ENCODE measurements around the gene ARAP2. TPM values are rescaled to one million over a fixed set of nuclear protein-coding genes. Genes with fewer than 3 reads are reported as not detected.

ARAP2 gene
- total and polyA plus RNA-seq, 2 of the 13 experiments (the other 11 are each of a cell fraction or from before 2014, with no cell fraction given) = 0.37 to 1.4 TPM

DNA sequence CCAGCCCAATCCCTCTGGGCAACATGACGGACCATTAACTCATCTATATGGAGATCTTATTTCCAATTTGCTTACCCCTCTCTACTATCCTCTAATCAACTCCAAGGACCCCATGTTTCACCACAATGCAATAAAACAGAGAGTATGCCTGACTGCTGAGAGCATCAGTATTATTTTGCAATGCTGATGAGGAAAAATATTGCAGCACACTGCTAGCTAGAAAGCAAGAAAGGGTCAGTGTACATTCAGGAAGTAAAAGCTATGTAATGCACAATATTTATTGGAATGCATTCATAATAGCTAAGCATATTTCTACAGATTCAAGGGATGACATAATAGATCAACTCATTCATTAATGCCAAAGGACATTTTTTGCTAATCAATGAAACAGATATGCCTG lies 33.2 kb downstream of the ARAP2 start:
- H3K27me3 ChIP-seq (ENCODE audit: control insufficient read depth in 1 of 2, insufficient read depth in 2 of 2, low read length in 2 of 2) = no peaks in the 10 kb centered on the region
- in situ Hi-C loops (cut with HindIII; ENCODE audit: extremely low pct_ligation_motif_present, low pct_unique_long_range_greater_than_20kb) (no loop called here), intact Hi-C loops (cut with micrococcal nuclease; ENCODE audit: unreplicated experiment) (loop anchor here (1.0 kb wide), 1 partner anchor 33 kb away; the partner anchor contains the start of gene ARAP2)
- whole genome bisulfite sequencing (ENCODE audit: low lambda C conversion rate) = 48% methylated on average over 1 of the region's 1 CpG
- no peaks in the 10 kb centered on the region for H3K9me3 ChIP-seq (ENCODE audit: low read length)
- H3K9ac ChIP-seq (ENCODE audit: insufficient read depth, low read depth, low read length) = no peak overlapping the region
- no peaks in the 10 kb centered on the region for H3K79me2 ChIP-seq (ENCODE audit: insufficient read depth, low read length)
- no peak overlapping the region for H3K4me3 ChIP-seq (replicated peaks in 1 of 3; ENCODE audit: insufficient read depth in 1 of 3, low read depth in 2 of 3, low read length in 3 of 3)
- H3K4me2 ChIP-seq (ENCODE audit: low read depth, low read length) = no peak overlapping the region
- FAIRE-seq (no peak), DNase-seq (ENCODE audit: low spot score) (no peak), ATAC-seq (no peak)
- BruUV-seq (replicated peaks) = no TSS peak
- H3K36me3 ChIP-seq (replicated peaks in 1 of 2; ENCODE audit: control insufficient read depth in 1 of 2, insufficient read depth in 2 of 2, low read length in 2 of 2) = no peaks in the 10 kb centered on the region
- no peaks in the 10 kb centered on the region for H4K20me1 ChIP-seq (ENCODE audit: insufficient read depth, low read length)
- no peak overlapping the region for H3K27ac ChIP-seq (ENCODE audit: extremely low read length, insufficient read depth, low read length)
- no peak overlapping the region for H2AFZ ChIP-seq (ENCODE audit: low read length)
- CTCF ChIA-PET (ENCODE audit: low intra/inter-chr PET ratio, low total read pairs) = no interaction called here
- H3K4me1 ChIP-seq (ENCODE audit: insufficient read depth, low read length) = no peaks in the 10 kb centered on the region
- POLR2A ChIA-PET = no interaction called here
- TF ChIP-seq NR3C1 (CRISPR knock-in tag; IDR thresholded peaks at IDR 0.05) = no peak
- no peak for TF ChIP-seq ZNF546 (CRISPR knock-in tag; conservative IDR thresholded peaks at IDR 0.05)
- TF ChIP-seq ZNF644 (CRISPR knock-in tag; IDR thresholded peaks at IDR 0.05; ENCODE audit: low read depth) = no peak
- TF ChIP-seq ARID2 (CRISPR knock-in tag; IDR thresholded peaks at IDR 0.05; ENCODE audit: borderline replicate concordance) = no peak
- no peak for TF ChIP-seq BRD4 (CRISPR knock-in tag; IDR thresholded peaks at IDR 0.05)
- no peak for TF ChIP-seq HNF1A (IDR thresholded peaks at IDR 0.05; ENCODE audit: low read depth)
- TF ChIP-seq HNF1A (CRISPR knock-in tag; IDR thresholded peaks at IDR 0.05; ENCODE audit: borderline replicate concordance) = no peak
- TF ChIP-seq GPBP1L1 (CRISPR knock-in tag; IDR thresholded peaks at IDR 0.05) = no peak
- TF ChIP-seq ZNF235 (CRISPR knock-in tag; IDR thresholded peaks at IDR 0.05; ENCODE audit: borderline replicate concordance) = no peak
- TF ChIP-seq FOXA1 (IDR thresholded peaks at IDR 0.05) = no peak
- TF ChIP-seq FOXA1 (CRISPR knock-in tag; IDR thresholded peaks at IDR 0.05) = no peak
- no peak for TF ChIP-seq ESRRA (CRISPR knock-in tag; IDR thresholded peaks at IDR 0.05; ENCODE audit: low read depth)
- TF ChIP-seq, protein P1, sequence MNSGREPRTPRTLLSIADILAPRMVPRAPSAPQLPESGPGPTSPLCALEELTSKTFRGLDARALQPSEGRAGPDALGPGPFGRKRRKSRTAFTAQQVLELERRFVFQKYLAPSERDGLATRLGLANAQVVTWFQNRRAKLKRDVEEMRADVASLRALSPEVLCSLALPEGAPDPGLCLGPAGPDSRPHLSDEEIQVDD (CRISPR knock-in tag; IDR thresholded peaks at IDR 0.05; ENCODE audit: borderline replicate concordance) = no peak
- TF ChIP-seq ZNF225 (CRISPR knock-in tag; IDR thresholded peaks at IDR 0.05) = no peak
- no peak for TF ChIP-seq SALL1 (CRISPR knock-in tag; IDR thresholded peaks at IDR 0.05)
- TF ChIP-seq SOX6 (IDR thresholded peaks at IDR 0.05) = no peak
- no peak for TF ChIP-seq SOX6 (CRISPR knock-in tag; IDR thresholded peaks at IDR 0.05)
- TF ChIP-seq ZNF350 (CRISPR knock-in tag; IDR thresholded peaks at IDR 0.05; ENCODE audit: borderline replicate concordance, low read depth) = no peak
- TF ChIP-seq ZNF775 (CRISPR knock-in tag; IDR thresholded peaks at IDR 0.05; ENCODE audit: borderline replicate concordance) = no peak
- no peak for TF ChIP-seq SOX5 (CRISPR knock-in tag; IDR thresholded peaks at IDR 0.05; ENCODE audit: borderline replicate concordance)
